K562 (cell line): ENCODE data around the gene AVPR1B. TPM values are rescaled to one million over a fixed set of nuclear protein-coding genes. Genes with fewer than 3 reads are reported as not detected.
A peak's percentile ranks its signal among the peaks of the same experiment; 100 is the strongest.

ENCODE experiments used
- AFF1 ChIP-seq, 2 experiments: fragments of 450-650 bp; IDR thresholded peaks; 2 replicates each; pipeline ENCODE4 v1.6.1; 2018; ENCODE audit warnings: mild to moderate bottlenecking in 2 of 2, low read depth in 1 of 2; ENCODE audit not compliant: partially characterized antibody in 2 of 2
- E2F4 ChIP-seq: sonication (generic); formaldehyde crosslinking; IDR thresholded peaks from 2 replicates; pipeline ENCODE4 v1.8.0; 2022; ENCODE audit warnings: mild to moderate bottlenecking, low read depth, missing genetic modification reagents
- EGR1 ChIP-seq: fragments of 450-650 bp; conservative IDR thresholded peaks from 2 replicates; pipeline ENCODE4 v1.6.1; 2017; ENCODE audit warnings: mild to moderate bottlenecking
- FOXK2 ChIP-seq, 2 experiments: fragments of 450-650 bp; IDR thresholded peaks in 1 of 2; conservative IDR thresholded peaks in 1 of 2; 2 replicates each; pipeline ENCODE4 v1.6.1; 2016; ENCODE audit warnings: low read depth in 2 of 2, mild to moderate bottlenecking in 1 of 2
- GATAD2A ChIP-seq: fragments of 450-650 bp; IDR thresholded peaks from 2 replicates; pipeline ENCODE4 v1.6.1; 2017
- GATAD2B ChIP-seq: fragments of 450-650 bp; IDR thresholded peaks from 2 replicates; pipeline ENCODE4 v1.6.1; 2017; ENCODE audit warnings: mild to moderate bottlenecking, borderline replicate concordance
- HDAC3 ChIP-seq: fragments of 450-650 bp; IDR thresholded peaks from 2 replicates; pipeline ENCODE4 v1.6.1; 2018; ENCODE audit warnings: borderline replicate concordance, mild to moderate bottlenecking, moderate library complexity; ENCODE audit not compliant: partially characterized antibody
- HDAC8 ChIP-seq: fragments of 450-650 bp; IDR thresholded peaks from 2 replicates; pipeline ENCODE4 v1.6.1; 2016; ENCODE audit warnings: mild to moderate bottlenecking, missing genetic modification characterization, moderate library complexity, missing compliant biosample characterization
- MAFF ChIP-seq: IDR thresholded peaks from 2 replicates; pipeline ENCODE4 v1.6.1; 2012; ENCODE audit warnings: low read length, improper control_type of control experiment
- NR0B1 ChIP-seq: fragments of 450-650 bp; IDR thresholded peaks from one replicate; pipeline ENCODE4 v1.6.1; 2018; ENCODE audit warnings: mild to moderate bottlenecking, moderate library complexity; ENCODE audit not compliant: partially characterized antibody
- PCBP1 ChIP-seq: fragments of 200-400 bp; formaldehyde crosslinking; IDR thresholded peaks from 2 replicates; pipeline ENCODE4 v1.6.1; 2018; ENCODE audit warnings: mild to moderate bottlenecking, low read depth, low read length; ENCODE audit not compliant: poor library complexity, severe bottlenecking
- POLR3A ChIP-seq: IDR thresholded peaks from 2 replicates; pipeline ENCODE4 v1.6.1; 2011; ENCODE audit warnings: borderline replicate concordance, mild to moderate bottlenecking, moderate library complexity; ENCODE audit not compliant: insufficient read length, insufficient read depth; ENCODE audit errors: extremely low read depth
- POLR3G ChIP-seq: IDR thresholded peaks from 2 replicates; pipeline ENCODE4 v1.6.1; 2011; ENCODE audit not compliant: insufficient read length, insufficient replicate concordance; ENCODE audit errors: extremely low read depth
- RBFOX2 ChIP-seq: fragments of 200-400 bp; formaldehyde crosslinking; IDR thresholded peaks from 2 replicates; pipeline ENCODE4 v1.6.1; 2017; ENCODE audit warnings: low read depth, mild to moderate bottlenecking, low read length, moderate library complexity
- TSC22D4 ChIP-seq: fragments of 450-650 bp; IDR thresholded peaks from 2 replicates; pipeline ENCODE4 v1.6.1; 2016; ENCODE audit warnings: missing genetic modification characterization, missing biosample characterization, control low read depth
- USF1 ChIP-seq: sonication (generic); formaldehyde crosslinking; IDR thresholded peaks from 2 replicates; pipeline ENCODE4 v1.9.0; 2022; ENCODE audit warnings: mild to moderate bottlenecking, missing genetic modification reagents
- XRCC3 ChIP-seq: fragments of 450-650 bp; IDR thresholded peaks from 2 replicates; pipeline ENCODE4 v1.6.1; 2017; ENCODE audit warnings: mild to moderate bottlenecking, moderate library complexity
- polyA plus RNA-seq, 8 experiments: library from polyadenylated mRNA; depleted of rRNA in 4 of 8; stranded (reverse) in 5 of 8; unstranded in 3 of 8; fragments of >200 nt; fragmentation: Nextera tagmentation in 2 of 8; fragmentation: Illumina TruSeq in 1 of 8; extraction: Ambion mirVana in 2 of 8; extraction: Trizol in 1 of 8; gene quantifications; 2 replicates each; pipeline versions ENCODE4 v1.2.1 to v1.2.3, GENCODE V29; 2011 to 2014; ENCODE audit warnings: inconsistent platforms in 1 of 8, missing spikeins in 1 of 8
- total RNA-seq, 7 experiments: library from RNA; depleted of rRNA in 6 of 7; stranded (reverse); fragments of >200 nt in 6 of 7; fragmentation: Illumina TruSeq in 2 of 7; extraction: Trizol in 2 of 7; gene quantifications; 2 replicates each; pipeline versions ENCODE4 v1.2.1 to v1.2.3, GENCODE V29; 2011 to 2021; ENCODE audit warnings: low replicate concordance in 1 of 7

Gene AVPR1B
- total and polyA plus RNA-seq, 9 of the 15 experiments (the other 6 are each of a cell fraction or from before 2014, with no cell fraction given) = not detected

GRCh38 chr1:206102292-206102936 is 14.8 kb downstream of the AVPR1B start (continued):
- TF ChIP-seq NR0B1 (no peak), HDAC8 (tag) (no peak), GATAD2A (no peak), POLR3A (no peak), MAFF (peak; percentile 50; the same call in 1 of the 2 replicates), POLR3G (no peak), PCBP1 (no peak), AFF1 (IDR thresholded peaks at IDR 0.05; ENCODE audit: low read depth in 1 of 2, partially characterized antibody in 2 of 2) (no peak), EGR1 (no peak), GATAD2B (no peak), TSC22D4 (tag) (no peak), E2F4 (no peak), RBFOX2 (no peak), USF1 (CRISPR knock-in tag) (no peak), FOXK2 (conservative IDR thresholded peaks at IDR 0.05 in 1 of 2, IDR thresholded peaks at IDR 0.05 in 1 of 2; ENCODE audit: low read depth in 2 of 2) (0 out of 4 replicates have a peak, but pooled peaks of 1 of the 2 experiments have one; percentile 28), HDAC3 (no peak), XRCC3 (no peak)
